CMK (cell line): ENCODE measurements around the gene DLG2.

Experiments used
- DNase-seq: peaks from one replicate; pipeline ENCODE4 v3.0.0-alpha.2; 2010; ENCODE audit warnings: low read depth

Gene DLG2

DNA sequence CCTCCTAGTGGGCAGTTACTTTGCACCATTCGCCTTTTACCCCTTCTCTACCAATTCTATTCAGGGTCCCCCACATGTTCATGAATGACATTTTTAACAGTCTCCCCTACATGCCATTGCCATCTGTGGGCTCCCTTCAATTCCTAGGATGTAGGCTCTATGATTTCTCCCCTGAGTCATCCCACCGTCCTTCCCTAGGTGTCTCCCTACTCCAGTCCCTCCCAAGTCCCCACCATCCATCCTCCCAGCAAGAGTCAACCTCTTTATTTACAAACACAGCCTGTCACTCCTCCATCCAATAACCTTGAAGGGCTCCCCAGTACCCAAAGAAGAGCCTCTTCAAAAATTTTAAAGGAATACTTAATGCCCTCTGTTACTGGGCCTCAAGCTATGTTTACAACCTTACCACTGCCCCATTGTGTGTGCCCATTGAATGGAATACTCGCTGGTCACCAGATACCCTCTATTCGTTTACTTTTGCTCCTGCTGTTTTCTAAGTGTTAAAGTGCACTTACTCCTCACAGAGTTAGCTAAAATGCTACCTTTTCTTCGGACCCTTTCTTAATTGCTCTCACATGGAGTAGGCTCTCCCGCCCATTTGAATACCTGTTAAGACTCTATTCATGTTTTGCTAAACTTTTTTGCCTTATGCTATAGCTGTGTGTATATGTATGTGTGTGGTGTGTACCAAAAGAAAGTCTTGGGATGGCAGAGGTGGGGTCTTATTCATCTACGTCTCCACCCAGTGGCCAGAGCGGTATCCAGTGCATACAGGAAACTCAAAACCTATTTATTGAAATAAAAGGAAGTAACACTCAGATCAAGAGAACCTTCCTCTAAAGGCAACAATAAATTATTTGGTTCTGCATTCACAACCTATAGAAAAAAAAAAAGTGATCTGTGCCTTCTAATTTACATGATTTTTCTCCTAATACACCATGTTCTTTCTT, 2105.2 kb downstream of the DLG2 start:
- no peak for DNase-seq

DNA sequence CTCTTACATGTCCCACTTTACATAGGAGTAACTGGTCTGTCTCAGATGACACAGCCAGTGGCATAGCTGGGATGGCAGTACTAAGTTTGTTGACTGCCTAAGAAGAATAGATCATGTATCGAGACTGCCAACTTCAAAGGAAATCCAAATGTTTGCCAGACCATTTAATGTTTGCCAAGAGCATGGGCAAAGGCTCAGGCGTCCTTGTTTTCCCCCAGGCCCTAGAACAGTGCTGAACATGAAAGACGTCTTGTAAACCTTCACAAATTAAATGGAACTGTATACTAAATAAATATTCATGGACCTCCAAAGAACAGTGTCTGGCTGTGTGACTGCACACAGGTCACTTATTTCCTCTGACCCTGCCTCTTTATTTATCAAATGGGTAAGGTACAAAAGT, 2106.3 kb downstream of the DLG2 start:
- DNase-seq, result no peak

DNA sequence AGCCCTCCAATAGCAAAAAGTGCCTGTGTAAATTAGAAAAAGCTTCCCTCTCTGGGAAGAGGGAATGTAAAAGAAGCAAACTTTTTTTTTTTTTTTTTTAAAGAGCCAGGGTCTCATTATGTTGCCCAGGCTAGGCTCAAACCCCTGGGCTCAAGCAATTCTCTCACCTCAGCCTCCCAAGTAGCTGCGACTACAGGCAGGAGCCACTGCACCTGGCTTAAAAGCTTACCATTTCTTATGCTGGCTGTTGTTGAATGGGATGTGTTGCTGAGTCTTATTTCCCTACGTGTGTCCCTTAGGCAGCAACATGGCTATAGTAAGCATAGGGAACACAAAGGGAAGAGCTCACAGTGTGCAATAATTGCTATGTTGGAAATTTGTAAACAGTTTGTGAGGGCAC, 2115.5 kb downstream of the DLG2 start:
- no peak for DNase-seq

DNA sequence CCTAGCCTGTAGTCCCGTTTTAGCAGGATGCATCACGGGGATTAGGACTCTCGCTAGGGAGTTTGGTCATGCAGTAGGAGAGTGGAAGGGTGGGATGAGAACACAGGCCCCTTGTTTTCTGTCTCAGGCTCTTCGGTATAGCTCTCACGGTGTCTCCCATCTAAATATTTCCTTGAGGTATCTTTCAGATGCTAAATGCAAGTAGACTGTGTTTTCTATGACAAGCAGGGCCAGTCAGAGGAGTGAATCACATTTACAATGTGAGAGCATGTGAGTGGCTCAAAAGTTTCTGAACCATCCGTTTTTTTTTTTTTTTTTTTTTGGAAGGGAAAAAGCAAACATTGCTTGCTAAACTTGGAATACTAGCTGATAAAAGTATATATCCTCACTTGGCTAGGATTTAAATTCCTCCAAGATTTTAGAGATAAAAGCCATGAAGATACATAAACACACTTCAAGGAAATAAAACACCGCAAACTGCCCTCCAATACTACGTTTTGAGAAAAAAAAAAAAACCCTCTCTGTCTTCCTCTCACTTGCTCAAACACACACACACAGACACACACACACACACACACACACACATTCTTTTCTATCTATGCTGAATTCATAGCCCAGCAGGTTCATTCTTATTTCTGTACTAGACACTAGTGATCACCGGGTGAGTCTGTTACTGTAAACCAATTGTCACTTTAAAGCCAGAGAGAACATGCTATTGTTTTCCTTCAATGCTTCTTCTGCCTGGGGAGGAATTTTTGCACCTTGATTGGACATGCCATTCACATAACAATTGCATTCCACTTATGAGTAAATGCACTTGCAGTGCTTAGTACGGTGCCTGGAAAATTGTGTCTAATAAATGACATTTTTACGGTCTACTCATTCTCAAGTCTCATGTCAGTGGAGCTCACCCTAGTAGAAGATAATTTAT, 2116.3 kb downstream of the DLG2 start:
- DNase-seq, result no peak

DNA sequence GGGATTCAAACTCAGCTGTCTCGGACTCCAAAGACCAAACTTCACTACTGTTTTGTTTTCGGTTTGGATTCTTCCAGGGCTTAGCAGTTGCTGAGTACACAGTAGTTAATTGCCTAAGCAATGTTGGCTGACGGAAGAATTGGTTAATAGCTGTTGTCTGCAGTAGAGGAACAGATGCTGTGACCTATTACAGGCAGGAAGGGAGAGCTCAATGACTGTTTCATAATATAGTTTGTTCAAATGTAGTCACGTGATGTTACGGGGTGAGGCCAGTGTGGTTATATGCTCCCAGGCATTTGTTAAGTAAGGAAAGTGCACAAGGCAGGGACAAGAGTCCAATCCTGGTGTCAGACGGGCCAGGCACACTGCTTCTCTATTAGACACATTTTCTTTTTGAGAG, 2118.3 kb downstream of the DLG2 start:
- no peak for DNase-seq

DNA sequence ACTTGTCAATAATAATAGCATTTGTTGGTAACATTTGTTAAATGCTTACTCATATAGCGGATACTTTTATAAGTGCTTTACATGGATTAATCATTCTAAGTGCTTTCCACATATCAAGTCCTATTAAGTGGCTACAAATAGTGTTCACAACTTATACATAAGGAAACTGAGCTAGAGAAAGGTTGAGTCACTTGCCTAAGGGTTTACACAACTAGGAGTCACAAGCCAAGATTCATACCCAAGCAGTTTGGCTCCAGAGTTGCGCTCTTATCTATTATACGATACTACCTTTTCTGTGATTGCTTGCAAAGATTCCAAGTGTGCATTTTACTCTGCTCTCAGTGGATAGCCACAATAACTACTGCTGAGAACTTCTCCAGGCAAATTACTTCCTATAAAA, 2125.1 kb downstream of the DLG2 start:
- DNase-seq, result no peak

DNA sequence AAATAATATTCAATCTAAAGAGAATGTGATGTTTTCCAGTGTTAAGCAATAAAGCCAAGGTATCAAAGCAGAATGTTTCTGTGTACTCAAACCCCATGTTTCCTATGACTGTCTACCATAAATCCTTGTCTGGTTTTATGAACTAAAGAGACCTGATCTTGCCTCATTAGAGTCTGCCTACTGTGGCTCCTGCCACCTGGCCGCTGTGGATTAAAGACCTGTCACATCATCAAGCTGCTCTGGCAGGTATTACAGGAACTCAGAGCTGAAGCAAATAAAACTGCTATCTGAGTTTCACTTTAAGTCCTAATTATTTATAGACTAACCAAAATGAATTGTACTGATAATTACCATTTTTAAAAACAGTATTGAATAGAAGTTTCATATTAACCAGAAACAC, 2133.2 kb downstream of the DLG2 start:
- DNase-seq, result no peak

DNA sequence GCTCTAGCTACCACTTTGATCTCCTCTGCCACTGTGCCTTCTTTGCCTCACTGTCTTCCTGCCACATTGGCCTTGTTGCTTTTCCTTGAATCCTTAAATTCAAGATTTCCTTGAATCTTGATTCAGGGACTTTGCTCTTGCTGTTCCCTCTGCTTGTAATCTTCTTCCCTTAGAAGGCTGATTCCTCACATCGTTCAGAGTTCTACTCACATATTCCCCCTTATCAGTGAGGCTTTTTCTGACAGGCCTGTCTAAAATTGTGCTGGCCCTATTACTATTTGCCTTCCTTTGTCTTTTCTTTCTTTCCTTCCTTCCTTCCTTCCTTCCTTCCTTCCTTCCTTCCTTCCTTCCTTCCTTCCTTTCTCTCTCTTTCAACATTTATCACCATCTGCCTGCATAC, 2134.1 kb downstream of the DLG2 start:
- DNase-seq, result no peak

DNA sequence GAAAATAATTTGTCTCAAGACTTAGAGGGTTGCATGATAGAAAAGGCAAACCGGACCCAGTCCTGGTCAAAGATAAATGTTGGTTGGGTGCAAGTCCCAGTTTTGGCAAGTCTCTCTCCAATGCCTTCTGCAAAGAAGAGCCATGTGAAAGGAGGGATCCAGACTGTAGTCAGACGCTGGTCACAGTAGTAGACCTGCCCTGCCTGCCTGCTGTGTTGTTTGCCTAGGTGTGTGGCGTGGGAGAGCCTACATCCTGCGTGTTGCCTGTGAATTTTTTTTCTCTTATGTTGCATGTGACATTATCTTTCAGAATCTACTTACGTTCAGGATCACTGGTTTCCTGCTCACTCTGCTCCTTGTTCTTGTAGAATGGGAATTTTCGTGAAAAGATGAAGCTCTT, 2143.3 kb downstream of the DLG2 start:
- no peak for DNase-seq

DNA sequence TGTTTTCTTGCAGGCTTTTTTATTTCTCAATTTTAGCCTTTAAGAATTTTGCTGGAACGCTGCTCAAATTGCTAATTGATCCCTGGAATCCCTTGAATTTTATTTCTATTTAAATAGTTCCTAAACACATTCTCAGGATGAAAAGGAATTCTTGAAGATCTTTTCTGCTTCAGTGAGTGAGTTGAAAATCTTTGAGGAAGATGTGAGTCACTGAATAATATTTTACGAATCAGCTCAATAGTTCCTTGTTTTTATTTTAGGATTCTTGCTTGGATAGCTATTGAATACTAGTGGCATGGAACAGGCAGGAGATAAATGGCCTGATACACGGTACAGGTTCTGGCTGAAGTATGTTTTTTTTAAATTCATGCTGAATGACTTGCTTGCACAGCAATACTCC, 2146.3 kb downstream of the DLG2 start:
- DNase-seq, result no peak

DNA sequence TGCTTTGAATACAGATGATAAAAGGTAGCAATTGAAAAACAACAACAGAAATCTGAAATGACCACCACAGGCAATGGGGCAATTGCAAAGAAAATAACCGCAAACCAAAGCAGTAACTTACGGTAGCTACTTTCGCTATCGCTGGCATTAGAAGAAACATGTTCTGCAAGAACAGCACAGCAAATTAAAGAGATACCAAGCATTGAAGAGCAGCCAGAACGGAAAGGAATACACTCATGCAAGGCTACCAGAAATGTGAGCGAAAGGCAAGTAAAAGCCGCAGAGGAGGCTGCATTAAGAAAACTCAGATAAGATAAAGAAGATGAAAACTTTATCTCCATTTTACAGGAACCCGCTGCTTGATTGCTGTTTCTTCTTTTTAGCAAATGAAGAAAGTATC, 2146.9 kb downstream of the DLG2 start:
- no peak for DNase-seq

DNA sequence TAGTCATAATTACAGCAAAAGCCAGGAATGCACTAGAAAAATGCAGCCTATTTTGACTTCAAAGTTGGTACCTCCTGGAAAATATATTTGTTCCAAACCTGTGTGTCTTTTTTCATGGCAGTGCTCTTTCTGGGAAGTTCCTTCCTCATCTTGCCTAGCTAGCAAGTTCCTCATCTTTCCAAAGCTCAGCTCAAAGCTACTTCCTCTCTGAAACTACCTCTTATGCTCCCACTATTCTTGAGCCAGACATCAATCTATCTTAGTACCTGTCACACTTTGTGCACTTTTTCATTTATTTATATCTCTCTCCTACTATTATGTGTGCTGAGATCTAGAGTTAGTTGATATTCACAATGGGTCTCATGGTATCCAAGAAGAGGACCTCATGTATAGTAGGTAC, 2149.4 kb downstream of the DLG2 start:
- DNase-seq, result no peak

DNA sequence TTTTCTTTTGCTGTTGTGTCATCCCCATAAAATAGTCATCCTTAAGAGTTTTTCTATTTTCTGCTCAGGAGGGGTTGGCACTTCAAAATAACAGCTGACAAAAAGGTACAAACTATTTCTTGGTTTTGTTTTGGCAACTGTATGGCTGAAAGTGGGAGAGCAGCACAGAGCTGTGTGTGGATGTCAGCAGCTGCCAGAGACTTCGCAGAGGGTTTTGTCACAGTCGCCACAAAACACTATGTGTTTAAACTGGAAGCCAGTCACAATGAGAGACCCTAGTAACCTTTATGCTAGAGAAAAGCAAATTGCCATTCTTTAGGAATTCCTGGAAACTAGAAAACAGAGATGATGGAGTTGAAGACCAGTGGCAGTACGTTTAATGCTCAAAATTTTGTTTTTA, 2151.4 kb downstream of the DLG2 start:
- no peak for DNase-seq

DNA sequence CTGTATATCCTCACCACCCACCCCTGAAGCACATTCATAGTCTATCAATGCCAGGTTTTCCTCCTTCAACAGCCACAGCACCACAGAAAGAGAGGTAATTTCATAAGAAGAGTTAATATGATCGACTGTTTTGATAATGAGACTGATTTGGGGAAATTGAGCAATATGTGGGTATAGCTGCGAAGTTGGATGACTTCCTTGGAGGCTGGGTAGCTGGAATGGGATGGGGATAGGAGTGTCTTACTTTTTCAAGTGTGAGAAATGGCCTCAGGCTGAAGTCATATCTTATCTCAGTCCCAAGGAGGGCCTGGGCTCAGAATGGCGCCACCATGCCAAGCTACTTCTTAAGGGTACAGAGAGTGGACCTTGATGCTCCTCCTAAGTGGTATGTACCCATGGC, 2153.4 kb downstream of the DLG2 start:
- DNase-seq, result no peak

DNA sequence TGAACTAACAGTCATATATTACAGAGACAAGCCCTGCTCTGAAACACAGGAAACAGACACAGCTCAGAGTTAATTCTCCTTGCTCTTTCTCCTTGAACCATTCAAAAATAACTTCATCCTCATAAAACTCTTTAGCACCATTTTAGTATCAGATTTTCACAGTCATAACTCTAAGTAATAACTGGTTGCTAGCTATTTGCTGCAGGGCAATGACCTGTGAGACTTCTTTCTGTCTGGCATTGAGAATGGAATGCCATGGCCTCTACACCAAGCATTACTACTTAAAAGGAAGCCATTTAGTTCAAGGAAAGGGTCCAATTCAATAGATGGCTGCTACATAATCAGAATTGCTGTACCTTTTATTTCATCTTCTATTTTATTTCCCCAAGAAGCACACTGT, 2154.3 kb downstream of the DLG2 start:
- DNase-seq, result no peak

DNA sequence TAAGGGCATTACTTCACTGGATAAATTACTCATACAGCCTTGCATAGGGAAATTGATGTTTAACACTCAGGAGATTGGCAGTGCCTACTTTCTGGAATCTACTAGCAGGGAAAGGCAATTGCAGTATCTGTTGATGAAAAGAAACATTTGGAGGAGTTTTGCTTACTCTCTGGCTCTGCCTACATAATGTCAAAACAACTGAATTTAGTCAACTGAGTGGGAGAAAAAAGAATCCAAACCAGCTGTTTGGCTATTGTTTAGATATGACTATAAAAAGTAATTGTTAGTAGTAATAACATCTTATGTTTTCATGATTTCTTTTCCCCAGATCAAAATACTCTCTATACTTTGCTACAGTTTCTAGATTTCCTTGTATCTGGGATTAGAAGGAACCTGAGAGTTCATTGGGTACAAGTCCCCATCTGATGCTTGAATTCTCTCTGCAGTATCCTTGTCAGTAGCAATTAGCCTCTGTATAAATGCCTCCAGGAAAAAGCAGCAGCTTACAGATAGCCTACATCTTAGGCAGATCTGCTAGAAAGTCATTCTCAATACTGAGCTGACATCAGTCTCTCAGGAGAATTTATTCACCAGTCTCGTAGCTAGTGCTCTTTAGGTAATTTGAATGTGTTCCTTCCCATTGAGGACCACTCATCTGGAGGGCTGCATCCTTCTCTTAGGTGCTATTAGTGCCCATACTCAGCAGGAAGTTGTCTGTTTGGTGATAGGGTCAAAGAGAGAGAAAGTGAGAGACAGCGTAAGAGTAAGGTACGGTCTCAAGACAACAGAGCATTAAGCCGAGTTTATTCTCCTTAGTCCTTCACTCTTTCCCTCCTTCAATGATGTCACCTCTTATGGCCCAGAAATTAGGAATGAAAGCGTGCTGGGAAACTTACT, 2155.1 kb downstream of the DLG2 start:
- DNase-seq, result no peak

DNA sequence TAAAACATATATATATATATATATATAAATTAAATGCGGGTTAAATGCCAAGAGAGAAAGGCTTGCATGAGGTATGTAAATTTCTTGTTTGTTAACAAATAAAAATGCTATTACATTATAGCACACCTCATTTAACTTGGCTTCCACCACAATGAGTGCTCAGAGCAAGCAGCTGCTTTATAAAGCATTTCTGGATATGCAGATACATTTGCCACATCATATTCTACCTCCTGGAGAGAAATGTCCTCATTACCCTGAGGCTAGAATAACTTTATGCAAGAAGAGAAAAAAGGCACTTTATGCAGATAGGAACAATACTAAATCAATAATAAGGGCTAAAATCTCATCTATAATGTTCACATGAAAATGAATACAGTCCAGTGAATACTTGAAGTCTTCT, 2159.3 kb downstream of the DLG2 start:
- no peak for DNase-seq

DNA sequence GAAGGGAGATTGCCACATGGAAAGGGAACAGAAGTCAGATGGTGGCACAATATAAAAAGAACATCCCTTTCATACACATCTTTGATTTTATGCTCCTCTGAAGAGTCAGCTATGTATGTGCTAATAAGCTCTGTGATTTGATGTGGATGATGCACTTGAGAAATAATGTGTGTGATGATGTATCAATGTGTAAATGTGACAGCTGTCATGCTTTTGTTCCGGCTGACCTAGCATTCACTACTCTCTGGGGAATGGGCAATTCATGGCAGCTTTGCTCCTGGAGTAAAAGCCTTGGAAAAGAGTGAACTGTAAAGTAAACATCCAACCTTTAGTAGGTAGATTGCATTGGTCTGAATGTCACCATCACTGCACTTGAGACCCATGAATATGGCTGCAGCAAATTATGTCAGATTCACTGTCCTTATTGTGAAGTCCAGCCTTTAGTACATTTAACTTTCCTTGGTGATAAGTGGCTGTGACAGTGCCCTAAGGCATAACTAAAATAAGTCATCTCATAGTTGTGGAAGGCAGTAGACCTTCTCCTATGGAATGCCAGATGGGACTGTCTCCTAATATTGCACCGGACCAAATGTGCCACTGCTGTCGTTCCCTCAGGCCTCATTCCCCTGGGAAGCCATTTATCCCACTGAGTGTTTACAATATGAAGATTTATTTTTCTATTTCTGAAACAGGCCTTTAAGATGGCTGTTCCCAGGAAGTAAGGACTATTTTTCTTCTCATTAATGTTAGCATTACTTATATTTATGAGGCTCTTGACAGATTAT, 2162.8 kb downstream of the DLG2 start:
- no peak for DNase-seq

DNA sequence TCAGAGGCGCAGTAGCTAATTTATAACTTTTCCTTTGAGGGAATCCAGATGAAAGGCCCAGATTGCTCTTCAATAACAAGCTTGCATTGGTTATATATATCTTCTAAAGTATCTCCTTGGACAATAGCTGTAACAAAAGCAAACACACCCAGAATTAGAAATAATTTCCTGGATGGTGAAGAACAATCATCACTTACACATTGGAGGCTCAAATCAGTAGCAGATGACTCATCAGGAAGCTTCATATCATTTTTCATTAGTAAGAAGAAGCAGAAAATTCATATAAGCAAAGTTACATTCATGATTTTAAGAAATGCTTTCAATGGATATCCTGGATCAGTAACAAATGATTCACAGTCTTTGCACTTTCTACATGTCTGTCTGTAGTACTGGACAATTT, 2167.3 kb downstream of the DLG2 start:
- no peak for DNase-seq

DNA sequence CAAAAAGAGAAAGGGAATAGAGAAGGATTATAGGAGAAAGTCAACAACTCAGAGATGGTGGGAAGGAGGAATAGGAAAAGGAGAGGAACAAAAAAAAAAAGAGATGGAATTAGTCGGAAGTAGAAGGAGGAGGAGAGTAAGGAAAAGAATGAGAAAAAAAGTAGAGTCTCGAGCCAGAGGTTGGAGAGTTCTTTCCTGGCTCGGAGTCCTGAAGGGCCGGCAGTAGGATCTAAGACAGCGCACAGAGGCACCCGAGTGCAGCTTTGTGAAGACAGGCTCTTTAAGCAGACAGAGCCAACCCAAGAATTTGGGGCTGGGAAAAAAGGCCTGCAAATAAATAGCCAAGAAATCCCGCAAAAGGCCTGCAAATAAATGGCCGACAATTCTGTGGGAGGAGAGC, 2170.6 kb downstream of the DLG2 start:
- no peak for DNase-seq

DNA sequence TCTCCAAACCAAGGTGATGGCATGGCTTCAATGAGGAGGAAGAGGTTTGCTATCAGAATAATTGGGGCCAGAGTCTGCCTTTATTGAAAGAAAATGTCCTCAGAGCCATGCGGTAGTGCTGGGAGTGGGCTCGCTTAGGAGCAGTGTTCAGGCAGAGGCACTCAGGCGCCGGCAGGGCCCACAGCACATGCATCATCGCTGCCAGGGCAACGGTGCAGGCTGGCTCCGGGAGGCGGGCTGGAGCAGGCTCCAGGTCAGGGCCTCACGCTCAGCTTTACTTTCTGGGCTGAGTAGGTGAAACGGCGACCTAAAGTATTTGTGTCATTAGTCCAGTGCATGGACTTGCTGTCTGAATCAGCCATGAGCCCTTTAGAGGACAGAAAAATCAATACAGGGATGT, 2171.1 kb downstream of the DLG2 start:
- no peak for DNase-seq
